Measurements from ENCODE around the gene TNNC2.

TNNC2 gene

DNA sequence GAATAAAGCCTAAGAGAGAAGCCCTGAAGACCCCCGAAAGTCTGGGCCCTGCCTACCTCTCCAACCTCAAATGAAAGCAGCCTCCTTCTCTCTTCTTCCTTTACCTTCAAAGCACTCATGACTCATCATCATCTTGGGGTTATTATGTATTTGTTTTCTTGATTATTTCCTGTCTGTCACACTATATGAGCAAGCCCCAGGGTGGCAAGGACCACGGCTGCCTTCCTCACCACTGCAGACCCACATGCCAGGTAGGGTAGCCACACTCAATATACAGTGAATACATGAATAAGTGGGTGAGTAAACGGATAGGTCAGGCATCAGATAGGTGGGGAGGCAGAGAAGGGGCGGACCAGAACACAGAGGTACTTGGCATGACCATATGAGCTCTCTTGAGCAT, 44.2 kb downstream of the TNNC2 start:
- DNase-seq (ENCODE audit: low read depth in 2 of 2) = no peak

DNA sequence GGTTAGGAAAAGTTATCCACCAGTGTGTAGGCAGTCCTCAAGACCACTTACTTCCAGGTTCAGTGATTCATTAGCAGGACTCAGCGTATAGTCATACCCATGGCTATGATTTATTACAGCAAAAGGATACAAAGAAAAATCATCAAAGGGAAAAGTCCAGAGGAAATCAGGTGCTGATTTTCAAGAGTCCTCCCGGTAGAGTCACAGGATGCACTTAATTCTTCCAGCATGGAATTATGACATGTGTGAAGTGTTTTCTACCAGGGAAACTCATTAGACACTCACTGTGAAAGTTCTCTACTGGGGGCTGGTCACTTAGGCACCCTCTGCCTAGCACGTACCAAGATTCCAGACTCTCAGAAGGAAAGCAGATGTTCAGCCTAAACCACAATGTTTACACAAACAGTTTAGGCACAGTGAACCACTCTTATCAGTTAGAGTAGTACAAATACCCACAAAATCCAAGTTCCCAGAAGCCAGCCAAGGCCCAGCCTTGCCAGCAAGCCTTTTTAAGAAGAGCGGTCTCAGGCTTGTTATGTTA, 45.7 kb downstream of the TNNC2 start:
- DNase-seq (ENCODE audit: low read depth in 2 of 2) = no peak

DNA sequence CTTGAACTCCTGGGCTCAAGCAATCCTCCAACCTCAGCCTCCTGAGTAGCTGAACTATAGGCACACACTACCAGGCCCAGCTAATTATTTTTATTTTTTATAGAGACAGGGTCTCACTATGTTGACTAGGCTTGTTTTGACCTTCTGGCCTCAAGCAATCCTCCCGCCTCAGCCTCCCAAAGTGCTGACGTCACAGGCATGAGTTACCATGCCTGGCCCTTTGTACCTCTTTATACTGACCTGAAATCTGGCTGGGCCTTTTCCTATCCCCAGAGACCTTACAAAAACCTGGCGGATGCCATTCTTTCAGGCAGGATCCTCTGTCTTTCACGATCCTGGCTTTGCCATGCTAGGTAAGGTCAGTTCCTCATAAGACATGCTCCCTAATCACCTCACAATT, 47.0 kb downstream of the TNNC2 start:
- DNase-seq (ENCODE audit: low read depth in 2 of 2) = no peak

DNA sequence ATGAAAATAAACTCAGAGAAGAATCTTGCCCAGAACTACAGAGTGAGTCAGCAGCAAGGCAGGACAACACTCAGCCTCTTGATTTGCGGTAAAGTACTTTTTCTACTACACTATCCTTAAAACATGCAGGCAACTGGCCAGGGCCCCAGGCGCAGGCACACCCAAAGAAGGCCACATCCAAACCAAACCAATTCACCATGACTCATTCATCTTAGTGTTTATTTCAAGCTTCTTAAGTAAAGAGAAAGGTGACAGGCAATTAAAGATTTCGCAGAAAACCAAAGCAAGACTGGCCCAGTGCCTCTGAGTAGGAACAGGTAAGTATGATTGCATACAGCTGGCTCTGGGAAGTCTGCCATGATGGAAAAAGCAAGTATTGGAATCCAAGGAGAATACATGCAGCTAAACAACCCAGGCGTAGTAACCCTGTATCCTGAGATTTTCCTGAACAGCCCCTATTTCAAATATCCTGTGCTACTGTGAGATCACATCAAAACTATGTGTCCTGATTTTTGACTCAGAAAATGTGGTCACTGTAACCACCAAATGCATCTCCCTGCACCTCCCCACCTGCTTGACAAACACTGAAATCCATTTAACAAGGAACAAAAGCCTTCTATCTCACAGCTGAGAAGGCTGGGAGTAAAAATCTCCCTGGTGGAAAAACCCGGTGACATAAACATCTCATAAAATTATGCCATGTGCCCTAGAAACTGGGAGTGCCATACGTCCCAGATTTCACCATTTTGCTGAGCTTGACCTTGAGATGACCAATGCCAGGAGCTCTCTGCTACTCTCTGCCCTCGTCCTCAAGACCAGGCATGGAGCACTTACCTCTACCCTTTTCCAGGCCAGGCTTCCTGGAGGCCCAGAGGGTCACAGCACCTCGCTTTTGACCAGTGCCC, 47.8 kb downstream of the TNNC2 start:
- no peak for DNase-seq (ENCODE audit: low read depth in 2 of 2)

DNA sequence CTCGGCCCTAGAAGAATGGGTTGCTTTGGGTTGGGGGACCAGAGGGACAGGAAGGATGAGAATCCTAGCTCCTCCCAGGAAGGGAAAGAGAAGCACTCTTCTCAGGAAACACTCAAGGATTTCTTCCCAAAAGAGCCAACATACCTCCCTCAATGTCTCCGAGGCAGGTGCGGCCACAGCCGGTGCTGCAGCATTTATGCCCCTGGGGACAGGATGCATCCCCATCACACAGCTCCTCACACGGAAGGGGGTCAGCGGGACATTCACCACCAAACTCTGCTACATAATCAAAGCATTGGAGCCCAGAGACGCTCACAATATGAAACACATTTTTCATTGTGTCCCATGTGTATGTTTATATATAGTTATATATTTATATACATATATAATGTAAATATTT, 50.2 kb downstream of the TNNC2 start:
- DNase-seq (ENCODE audit: low read depth in 2 of 2) = no peak

DNA sequence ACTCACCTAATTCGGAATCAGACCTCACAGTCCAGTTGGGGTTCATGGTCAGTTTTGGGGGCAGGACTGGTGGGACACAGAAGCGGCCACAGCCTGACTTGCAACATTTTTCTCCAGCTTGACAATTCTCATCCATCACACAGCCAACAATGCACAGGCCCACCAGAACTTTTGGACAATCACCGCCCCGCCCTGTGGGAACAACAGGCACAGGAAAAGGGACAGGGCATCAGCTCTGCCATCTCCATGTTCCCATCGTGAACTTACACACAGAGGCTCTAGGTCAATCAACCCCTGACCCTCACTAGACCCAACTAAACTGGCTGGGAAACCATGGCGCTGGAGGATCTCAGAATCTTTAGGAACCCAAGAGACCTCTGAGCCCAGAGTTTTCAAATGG, 51.7 kb downstream of the TNNC2 start:
- DNase-seq (ENCODE audit: low read depth in 2 of 2) = no peak

DNA sequence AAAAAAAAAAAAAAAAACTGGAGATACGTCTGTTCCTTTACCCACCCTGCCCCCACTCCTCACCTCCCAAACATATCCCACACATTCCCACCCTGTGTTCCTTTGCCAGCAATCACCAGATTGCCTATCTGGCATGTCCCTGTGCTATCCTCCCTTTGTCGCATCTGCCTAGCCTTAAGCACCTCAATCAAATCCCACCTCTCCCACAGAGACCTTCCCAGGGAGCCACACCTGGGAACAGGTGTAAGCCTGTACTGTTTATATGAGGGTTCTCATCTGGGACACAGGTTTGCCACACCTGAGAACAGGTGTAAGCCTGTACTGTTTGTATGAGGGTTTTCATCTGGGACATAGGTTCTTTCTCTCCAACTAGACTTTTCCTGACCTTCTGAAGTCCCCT, 52.2 kb downstream of the TNNC2 start:
- no peak for DNase-seq (ENCODE audit: low read depth in 2 of 2)
